GM10248 (cell line): ENCODE results near the gene ALG14.

ENCODE experiments used
- CTCF ChIA-PET: fragments of 300-600 bp; sonication (Branson Sonifier 250); formaldehyde crosslinking; extraction: SDS; loops from one replicate; lab custom pipeline; 2021; ENCODE audit warnings: antibody characterized with exemption; lab: Yijun Ruan, JAX
- POLR2A ChIA-PET: fragments of 350-650 bp; sonication (Branson Sonifier 250); formaldehyde crosslinking; extraction: SDS; loops from one replicate; lab custom pipeline; 2020; ENCODE audit warnings: antibody characterized with exemption; lab: Yijun Ruan, JAX
- DNase-seq: peaks from one replicate; pipeline ENCODE4 v3.0.0; 2012; ENCODE audit errors: extremely low spot score
- TF ChIP-seq, protein P1 (sequence below): IDR thresholded peaks from 2 replicates; pipeline ENCODE4 v1.5.1; 2012; ENCODE audit warnings: mild to moderate bottlenecking, low read depth; ENCODE audit errors: extremely low read depth, missing control alignments, control extremely low read depth

Gene ALG14

DNA sequence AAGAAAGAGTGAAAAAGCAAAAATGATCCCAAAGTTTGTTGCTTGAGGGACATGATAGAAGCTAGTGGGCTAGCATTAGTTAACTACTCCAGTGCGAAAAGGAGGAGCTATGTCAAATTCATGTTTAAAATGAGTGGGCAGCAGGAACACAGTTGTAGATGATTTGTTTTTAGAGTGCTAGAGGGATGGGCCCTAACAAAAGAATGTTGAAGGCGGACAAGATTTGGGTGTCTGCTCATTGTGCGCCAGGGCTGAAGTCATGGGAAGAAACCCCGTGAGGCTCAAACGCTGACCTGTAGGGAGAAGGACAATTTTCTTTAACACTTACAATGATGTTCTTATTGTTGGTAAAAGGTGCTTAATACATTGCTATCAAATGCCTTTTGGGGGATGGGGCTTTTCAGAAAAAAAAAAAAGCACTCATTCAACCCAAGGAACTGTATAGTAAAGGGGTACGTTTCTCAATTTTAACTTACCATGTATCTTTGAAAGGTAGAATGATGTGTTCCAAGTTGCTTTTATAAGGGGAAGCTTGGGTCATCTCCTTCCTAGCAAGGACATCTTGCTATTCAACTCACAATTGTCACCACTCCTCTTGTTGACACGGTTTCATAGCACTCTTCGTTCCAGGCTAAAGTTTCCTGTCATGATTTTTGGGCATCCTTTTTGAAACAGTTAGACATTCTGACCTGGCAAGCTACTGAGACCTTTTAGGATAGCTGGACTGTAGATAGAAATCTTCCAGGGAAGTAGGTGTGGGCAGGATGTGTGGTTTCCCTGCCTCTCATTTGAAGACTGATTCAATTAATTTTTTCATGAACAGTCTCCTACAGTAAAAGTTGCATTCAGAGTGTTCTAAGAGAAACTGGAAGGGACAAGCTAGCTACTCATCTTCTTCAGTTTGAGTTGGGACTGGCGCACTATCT is 92.8 kb downstream of the ALG14 start:
- POLR2A ChIA-PET, result no interaction called here
- CTCF ChIA-PET, result interaction anchor here (1.0 to 1.3 kb wide), 4 partner anchors 12 to 30 kb away, joined by 3 to 4 read pairs (median 3); no protein-coding TSS in a partner anchor
- TF ChIP-seq, protein P1, sequence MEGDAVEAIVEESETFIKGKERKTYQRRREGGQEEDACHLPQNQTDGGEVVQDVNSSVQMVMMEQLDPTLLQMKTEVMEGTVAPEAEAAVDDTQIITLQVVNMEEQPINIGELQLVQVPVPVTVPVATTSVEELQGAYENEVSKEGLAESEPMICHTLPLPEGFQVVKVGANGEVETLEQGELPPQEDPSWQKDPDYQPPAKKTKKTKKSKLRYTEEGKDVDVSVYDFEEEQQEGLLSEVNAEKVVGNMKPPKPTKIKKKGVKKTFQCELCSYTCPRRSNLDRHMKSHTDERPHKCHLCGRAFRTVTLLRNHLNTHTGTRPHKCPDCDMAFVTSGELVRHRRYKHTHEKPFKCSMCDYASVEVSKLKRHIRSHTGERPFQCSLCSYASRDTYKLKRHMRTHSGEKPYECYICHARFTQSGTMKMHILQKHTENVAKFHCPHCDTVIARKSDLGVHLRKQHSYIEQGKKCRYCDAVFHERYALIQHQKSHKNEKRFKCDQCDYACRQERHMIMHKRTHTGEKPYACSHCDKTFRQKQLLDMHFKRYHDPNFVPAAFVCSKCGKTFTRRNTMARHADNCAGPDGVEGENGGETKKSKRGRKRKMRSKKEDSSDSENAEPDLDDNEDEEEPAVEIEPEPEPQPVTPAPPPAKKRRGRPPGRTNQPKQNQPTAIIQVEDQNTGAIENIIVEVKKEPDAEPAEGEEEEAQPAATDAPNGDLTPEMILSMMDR, result no peak
- no peak for DNase-seq

DNA sequence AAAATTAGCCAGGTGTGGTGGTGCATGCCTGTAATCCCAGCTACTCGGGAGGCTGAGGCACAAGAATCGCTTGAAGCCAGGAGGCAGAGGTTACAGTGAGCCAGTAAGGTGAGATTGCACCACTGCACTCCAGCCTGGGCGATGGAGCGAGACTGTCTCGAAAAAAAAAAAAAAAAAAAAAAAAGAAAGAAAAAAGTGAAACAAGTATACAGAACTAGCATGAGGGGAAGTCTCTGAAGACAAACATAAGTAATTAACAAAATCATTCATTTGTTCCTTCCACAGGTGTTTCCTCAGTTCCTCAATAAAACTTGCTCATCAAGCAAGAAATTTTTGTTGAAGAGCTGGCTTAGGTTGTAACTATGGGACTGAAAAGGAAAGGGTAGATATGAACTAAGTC is 93.6 kb downstream of the ALG14 start:
- TF ChIP-seq, protein P1, result no peak
- no peak for DNase-seq
- ChIA-PET POLR2A (no interaction called here), CTCF (interaction anchor here (1.0 to 1.3 kb wide), 2 partner anchors 9 to 18 kb away, joined by 3 read pairs; no protein-coding TSS in a partner anchor)

DNA sequence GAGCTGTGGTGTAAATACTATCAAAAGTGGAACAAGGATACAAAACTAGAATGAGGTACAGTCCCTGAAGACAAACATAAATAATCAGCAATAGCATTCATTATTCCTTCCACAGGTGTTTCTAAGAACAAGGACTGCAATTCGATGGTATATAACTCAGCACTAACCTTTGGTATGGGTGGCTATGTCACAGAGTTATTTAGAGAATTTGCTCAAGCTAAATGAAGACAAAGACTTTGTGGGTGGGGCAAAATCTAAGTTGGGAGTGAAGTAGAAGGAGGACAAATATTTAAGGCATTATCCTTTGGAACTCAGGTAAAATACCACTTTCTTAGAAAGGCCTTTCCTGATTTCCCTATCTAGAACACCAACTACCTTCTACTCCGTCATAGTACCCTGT is 94.3 kb downstream of the ALG14 start:
- TF ChIP-seq, protein P1, result no peak
- ChIA-PET CTCF (interaction anchor here (1.0 kb wide), 1 partner anchor 10 kb away, joined by 3 read pairs; no protein-coding TSS in a partner anchor), POLR2A (no interaction called here)
- no peak for DNase-seq

DNA sequence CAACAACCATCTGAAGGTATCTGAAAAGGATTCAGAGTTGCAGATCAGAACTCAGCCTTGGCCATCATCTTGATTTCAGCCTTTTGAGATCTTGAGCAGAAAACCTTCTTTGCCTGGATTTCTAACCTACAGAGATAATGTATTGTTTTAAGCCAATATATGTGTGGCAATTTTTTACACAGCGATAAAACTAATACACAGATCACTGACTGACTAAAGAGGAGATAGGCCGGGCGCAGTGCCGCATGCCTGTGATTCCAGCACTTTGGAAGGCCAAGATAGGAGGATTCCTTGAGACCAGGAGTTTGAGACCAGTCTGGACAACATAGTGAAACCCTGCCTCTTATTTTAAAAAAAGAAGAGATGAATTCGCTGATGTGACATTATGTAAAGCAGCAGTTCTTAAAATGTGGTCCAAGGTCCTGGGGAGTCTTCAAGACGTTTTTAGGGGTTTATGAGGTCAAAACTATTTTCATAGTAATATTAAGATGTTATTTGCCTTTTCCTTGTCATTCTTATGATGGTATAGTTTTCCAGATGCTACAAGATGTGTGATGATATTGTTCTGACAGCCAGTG is 95.7 kb downstream of the ALG14 start:
- POLR2A ChIA-PET, result no interaction called here
- CTCF ChIA-PET, result no interaction called here
- DNase-seq, result no peak
- TF ChIP-seq, protein P1, result no peak

DNA sequence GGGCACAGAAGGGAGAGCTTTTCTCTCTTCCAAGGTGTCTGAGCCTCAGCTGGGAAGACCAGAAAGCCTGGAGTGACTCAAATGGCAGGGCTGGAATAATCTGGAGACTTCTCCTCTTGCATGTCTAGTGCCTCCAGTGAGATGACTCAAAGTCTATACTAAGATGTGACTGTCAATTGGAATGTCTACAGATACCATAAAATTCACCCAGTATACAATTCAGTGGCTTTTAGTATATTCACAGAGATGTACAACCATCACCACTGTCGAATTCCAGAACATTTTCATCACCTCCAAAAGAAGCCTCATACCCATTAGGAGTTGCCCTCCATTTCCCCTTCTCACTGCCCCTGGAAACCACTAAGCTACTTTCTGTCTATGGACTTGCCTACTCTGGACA is 97.9 kb downstream of the ALG14 start:
- CTCF ChIA-PET, result no interaction called here

DNA sequence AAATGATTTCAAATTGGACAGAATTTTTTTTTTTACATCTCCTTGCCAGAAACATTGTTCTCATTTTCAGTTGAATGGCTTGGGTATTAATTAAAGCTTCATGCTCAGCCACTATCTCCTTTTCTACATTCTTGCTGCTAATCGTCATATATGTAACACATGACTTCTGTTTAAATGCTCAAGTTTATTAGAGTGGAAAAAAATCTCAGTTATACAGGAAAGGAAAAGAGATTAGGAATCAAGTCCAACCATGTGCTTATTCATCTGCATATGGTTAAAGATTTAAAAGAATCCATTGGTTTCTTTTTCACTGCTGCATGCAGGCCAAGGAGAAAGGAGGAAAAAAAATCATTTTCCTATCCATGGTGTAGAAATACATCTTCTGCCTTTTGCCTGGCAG is 98.5 kb downstream of the ALG14 start:
- POLR2A ChIA-PET, result no interaction called here
- CTCF ChIA-PET, result no interaction called here
- no peak for DNase-seq
- TF ChIP-seq, protein P1, result no peak

More for the DNA sequence above, 97.9 kb downstream of the ALG14 start:
- no peak for DNase-seq
- POLR2A ChIA-PET, result no interaction called here
- TF ChIP-seq, protein P1, result no peak
